ENCODE results near the gene AACS. TPM values are rescaled to one million over a fixed set of nuclear protein-coding genes. Genes with fewer than 3 reads are reported as not detected.

The AACS gene
- total RNA-seq, 1 experiment from 2014 or later = 16.0 TPM

GRCh38 chr12:125151284-125151683 lies 86.0 kb downstream of the AACS start:
- DNase-seq (ENCODE audit: low read depth) = no peak

DNA sequence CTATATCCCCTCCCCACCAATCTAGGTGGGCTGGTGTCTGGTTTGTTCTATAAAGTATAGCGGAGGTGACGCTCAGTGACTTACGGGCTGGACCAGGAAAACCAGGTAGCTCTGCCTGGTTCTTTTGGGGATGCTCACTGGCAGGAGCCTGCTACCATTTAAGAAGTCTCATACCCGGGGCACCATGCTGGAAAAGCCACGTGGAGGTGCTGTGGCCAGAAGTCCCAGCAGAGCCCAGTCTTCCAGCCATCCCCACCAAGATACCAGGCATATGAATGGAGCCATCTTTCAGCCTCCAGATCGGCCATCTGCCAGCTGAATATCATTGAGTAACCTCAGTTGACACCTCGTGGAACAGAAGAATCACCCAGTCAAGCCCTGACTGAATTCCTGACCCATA lies 87.2 kb downstream of the AACS start:
- no peak for DNase-seq (ENCODE audit: low read depth)

DNA sequence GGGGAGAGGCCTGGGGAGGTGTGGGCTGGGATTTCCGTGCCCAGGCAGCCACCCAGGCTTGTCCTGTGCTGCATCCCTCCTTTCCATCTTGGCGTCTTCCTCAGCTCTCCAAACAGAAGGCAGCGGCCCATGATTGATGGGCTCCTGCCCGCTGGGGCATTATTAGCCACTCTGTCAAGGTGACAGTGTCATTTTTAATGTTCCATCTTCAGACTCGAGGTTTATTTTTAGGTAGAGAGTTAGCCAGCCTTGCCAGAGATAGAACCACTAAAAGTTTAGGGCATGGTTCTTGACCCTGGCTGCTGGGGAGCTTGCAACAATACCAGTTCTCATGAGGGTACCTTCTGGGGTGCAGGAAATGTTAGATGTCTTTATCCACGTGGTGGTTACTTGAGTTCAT lies 90.1 kb downstream of the AACS start:
- no peak for DNase-seq (ENCODE audit: low read depth)

- DNase-seq (ENCODE audit: low read depth) = no peak
Observed at GRCh38 chr12:125157177-125157576, 91.9 kb downstream of the AACS start.

DNA sequence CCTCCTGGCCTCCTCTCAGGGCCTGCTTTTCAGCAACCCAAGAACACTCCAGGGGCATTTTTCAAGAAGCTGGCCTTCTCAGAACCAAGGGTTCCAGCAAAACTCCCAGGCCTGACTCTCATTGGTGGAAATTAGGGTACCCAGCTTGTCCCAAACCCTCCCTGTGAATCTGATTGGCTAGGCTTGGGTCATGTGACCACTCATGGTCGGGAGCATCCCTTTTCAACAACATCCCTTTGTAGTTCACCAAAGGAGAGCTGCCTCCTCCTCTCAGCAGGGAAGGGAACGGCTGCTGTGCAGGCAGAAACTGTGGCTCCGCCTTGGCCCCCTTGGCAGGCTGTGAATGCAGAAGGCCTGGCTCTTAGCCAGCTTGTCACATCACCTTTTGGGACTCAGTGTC lies 94.5 kb downstream of the AACS start:
- no peak for DNase-seq (ENCODE audit: low read depth)

GRCh38 chr12:125160281-125160955 lies 95.2 kb downstream of the AACS start:
- no peak for DNase-seq (ENCODE audit: low read depth)

GRCh38 chr12:125161712-125162022 lies 96.4 kb downstream of the AACS start:
- no peak for DNase-seq (ENCODE audit: low read depth)

- no peak for DNase-seq (ENCODE audit: low read depth)
Observed at GRCh38 chr12:125162489-125163028, 97.3 kb downstream of the AACS start.

DNA sequence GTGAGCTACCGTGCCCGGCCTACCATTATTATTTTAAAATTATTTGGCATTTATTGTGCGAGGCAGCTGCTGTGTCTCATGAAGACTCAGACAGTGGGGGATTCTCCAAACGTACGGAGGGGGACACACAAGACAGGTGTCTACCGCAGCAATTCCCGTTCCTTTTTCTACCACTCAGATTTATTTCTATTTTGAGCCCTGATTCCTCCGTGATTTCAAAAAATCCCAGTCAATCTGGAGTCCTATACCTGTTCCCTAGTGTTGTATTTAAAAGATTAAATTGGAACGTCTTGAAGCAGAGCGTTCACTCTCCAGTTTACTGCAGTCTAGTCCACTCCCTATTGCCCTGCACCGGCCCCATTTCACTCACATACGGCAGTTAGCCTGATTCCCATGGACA lies 97.9 kb downstream of the AACS start:
- no peak for DNase-seq (ENCODE audit: low read depth)

DNA sequence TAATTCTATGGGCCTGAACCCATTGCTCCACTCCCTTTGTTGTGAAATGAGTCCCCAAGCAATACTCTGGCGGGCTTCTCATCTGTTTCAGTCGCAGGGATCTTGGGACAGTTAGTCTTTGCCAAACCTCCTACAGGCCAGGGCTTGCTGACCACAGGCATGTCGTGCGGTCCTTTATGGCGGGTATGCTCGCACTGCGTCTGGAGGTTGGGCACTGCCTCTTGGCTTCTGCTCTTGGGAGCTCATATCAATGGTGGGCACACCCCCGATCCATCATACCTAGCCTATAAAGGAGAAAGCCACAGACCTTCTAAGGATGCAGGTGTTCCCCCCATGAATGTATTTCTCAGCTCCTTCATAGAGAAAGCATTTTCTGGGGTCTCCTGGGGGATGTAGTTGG lies 99.3 kb downstream of the AACS start:
- no peak for DNase-seq (ENCODE audit: low read depth)

- DNase-seq (ENCODE audit: low read depth) = no peak
Observed at GRCh38 chr12:125166041-125166440, 100.8 kb downstream of the AACS start.

DNA sequence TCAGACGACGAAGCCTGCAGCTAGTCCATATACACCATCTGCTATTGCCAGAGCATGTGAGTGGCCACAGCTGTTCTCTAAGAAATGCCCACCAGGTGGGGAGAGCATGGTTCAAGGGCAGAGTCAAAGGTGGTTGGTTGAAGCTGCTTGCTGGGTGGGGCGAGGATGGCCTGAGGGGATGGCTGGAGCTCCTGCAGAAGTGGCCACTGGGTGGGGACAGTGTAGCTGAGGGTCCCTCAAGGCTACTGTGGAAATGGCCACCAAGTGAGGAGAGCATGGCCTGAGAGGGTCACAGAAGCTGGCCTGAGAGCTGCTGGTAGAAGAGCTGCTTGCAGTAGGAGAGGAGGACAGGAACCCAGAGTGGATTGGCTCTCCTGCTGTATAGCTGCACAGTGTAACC lies 102.4 kb downstream of the AACS start:
- no peak for DNase-seq (ENCODE audit: low read depth)

GRCh38 chr12:125169451-125169850 lies 104.2 kb downstream of the AACS start:
- no peak for DNase-seq (ENCODE audit: low read depth)

GRCh38 chr12:125169870-125170269 lies 104.6 kb downstream of the AACS start:
- DNase-seq (ENCODE audit: low read depth) = no peak

DNA sequence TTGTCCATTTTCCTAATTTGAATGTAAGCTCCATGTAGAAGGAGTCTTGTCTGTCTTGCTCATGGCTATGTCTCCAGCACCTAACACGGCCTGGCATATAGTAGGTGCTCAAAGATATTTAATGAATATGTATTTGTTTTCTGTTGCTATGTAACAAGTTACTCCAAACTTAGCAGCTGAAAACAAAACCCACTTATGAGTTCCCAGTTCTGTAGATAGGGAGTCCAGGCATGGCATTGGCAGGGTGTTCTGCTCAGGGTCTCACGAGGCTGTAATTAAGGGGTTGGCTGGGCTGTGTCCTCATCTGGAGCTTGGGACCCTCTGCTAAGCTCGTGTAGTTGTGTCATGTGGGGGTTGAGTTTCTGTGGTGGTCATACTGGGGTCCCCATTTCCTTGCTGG lies 106.0 kb downstream of the AACS start:
- DNase-seq (ENCODE audit: low read depth) = no peak

GRCh38 chr12:125172231-125172850 lies 107.1 kb downstream of the AACS start:
- DNase-seq (ENCODE audit: low read depth) = no peak

DNA sequence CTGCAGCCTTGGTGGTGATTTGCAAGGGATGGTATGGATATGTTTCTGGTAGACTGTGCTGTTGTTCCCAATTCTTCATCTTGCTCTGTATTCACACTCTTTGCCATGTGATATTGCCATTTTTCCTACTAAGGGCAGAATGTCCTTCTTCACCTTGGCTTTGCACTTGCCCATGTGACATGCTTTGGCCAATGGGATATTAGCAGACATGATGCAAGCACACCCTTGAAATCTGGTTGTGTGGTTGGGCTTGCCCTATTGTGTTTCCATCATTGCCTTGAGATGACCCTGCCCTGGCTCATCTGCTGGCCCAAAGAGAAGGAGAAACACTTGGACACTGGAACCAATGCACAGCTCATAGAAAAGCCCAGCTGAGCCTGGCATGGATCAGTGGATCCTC lies 110.3 kb downstream of the AACS start:
- DNase-seq (ENCODE audit: low read depth) = no peak

GRCh38 chr12:125178222-125178621 lies 113.0 kb downstream of the AACS start:
- no peak for DNase-seq (ENCODE audit: low read depth)

- no peak for DNase-seq (ENCODE audit: low read depth)
Observed at GRCh38 chr12:125180144-125180543, 114.9 kb downstream of the AACS start.

GRCh38 chr12:125181107-125181506 lies 115.9 kb downstream of the AACS start:
- DNase-seq (ENCODE audit: low read depth) = no peak

- DNase-seq (ENCODE audit: low read depth) = peak; percentile 63
Observed at GRCh38 chr12:125183187-125184067, 118.2 kb downstream of the AACS start.

DNA sequence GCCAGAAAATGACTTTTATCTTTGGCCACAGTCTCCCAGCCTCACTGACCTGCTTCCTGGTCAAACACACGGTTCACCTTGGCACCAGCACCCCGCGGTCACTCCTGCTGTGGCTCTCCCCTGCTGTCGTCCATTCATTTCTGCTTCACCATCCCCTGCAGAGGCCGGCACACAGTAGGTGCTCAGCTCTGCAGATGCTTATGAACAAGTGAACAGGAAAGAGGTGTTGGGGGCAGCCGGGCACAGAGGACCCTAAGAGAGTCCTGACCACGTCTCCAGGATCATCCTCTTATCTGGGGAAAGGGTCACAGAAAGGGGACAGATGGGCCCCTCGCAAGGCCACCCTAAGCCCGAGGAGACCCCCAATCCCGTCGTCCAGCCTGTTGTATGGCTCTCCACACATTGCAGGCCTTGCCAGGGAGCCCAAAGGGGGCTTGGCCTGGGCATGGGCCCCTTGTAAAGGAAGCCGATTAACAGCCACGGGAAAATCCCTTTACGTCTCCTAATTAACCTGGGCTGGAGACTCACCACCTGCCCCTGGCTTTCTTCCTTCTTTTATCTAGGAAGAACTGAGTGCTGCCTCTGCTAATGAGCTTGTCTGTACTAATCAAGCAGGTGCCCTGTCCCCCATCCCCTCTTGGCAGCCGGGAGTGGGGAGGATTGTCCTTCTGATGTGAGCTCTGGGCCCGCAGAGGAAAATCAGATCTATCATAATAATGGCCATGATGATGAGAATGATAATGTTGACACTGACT lies 119.2 kb downstream of the AACS start:
- no peak for DNase-seq (ENCODE audit: low read depth)
